HG03097 (cell line): ENCODE data around the gene EXT2.

Experiments
- ATAC-seq: cut with Tn5 transposase; IDR thresholded peaks from one replicate; pipeline ENCODE4 v1.9.1; 2021; ENCODE audit not compliant: unreplicated experiment, low FRiP score

The EXT2 gene

DNA sequence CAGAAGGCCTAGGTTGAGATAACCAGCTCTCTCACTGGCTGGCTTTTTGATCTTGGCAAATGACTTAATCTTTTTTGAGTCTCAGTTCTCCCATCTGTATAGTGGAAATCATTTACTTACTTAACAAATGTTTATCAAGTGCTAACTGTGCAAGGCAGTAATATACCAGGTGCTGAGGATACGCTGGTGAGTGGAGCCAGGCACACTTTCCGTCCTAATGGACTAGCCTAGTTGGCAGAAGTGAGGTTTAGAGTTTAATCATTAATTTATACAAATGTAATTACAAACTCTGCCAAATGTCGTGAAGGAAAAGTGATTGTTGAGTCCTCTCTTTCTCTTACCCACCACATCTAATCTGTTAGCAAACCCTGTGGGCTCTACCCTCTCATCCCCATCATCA is 33.3 kb downstream of the EXT2 start:
- no peak for ATAC-seq

DNA sequence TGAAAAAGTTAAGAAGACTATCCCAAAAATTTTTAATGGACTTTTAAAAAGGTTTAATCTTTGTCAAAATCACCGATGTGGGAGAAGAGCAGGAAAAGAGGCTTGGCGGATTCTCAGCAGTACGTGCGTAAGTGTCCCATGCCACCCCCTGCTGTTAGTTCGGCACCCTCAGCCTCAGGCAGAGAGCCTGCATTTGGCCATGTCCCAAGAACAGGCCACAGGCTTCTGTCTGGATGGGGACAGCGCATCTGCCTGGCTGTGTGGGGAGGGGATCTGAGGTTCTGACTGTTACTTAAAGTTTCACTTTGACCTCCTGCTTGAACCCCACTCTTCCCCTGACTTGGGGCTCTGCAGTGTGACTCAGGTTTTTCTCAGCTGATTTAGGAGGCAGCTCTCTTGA is 35.3 kb downstream of the EXT2 start:
- ATAC-seq = no peak

- no peak for ATAC-seq
Measured at GRCh38 chr11:44133335-44133946, 38.0 kb downstream of the EXT2 start.

DNA sequence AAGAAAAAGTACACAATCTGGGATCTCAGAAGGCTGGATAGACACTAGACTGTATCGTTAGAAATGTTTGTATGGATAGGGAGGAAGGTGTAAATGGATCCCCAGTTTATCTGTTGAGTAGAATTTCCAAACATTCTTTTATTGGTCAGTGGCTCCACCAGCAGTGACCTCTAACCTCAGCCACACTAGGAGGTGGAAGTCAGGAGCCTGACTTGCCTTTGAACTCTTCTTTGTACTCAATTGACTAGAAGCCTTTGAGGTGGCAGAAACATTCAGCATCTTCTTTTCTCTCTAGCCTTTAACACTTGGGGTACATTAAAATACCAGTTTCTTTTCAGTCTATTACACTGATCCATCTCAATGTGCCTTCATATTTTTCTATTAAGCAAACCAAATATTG is 39.1 kb downstream of the EXT2 start:
- no peak for ATAC-seq

- no peak for ATAC-seq
Measured at GRCh38 chr11:44136176-44136945, 40.9 kb downstream of the EXT2 start.

DNA sequence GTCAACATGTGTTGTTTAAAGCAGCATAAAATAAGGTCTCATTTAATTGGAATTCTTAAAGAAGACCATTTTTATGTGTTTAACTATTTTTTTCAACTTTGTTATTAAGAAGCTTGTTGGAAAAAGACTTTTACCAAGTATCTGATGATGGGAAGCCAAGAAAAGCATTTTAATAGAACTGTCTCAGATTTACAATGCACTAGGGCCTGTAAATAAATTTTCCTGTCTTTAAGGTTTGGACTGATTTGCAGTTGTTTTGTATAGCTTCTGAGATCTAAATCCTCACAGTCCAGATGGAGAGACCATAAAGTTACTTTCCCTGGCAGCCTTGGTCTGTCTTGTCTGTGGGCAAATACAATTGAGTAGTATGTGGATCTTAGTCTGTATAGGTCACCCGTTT is 41.6 kb downstream of the EXT2 start:
- no peak for ATAC-seq

DNA sequence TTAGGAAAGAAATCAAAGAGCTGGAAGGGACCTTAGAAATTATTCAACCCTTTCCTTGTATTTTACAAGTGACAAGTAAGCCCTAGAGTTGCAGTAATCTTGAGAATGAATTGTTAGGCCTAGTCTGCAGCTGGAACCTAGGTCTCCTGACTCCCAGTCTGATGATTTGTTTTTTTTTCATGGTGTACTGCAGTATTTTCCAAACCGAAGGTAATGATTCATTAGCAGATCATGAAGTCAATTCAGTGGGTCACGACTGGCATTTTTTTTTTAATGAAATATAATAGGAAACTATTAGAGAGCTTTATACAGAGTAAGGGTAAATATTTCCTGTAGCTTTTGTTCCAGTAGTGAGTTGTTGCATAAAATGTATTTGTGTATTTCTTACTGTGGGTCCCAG is 42.8 kb downstream of the EXT2 start:
- no peak for ATAC-seq

DNA sequence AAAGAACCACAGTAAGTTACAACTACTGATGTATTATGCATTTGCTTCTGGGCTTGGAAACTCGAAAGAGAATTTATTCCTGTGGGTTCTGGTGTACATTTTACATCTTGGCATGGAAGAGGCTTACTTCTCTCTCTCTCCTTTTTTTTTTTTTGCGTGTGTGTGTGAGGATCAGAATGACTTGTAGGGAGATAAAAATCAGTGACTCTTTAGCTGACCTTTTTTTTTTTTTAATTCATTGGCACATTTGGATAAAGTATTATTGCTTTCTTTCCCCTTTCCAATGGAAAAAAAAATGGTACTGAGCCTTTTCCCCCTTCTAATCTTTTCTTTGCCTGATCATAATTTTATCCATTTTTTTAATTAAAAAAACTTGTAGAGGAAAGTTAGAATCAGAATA is 43.5 kb downstream of the EXT2 start:
- ATAC-seq = no peak

DNA sequence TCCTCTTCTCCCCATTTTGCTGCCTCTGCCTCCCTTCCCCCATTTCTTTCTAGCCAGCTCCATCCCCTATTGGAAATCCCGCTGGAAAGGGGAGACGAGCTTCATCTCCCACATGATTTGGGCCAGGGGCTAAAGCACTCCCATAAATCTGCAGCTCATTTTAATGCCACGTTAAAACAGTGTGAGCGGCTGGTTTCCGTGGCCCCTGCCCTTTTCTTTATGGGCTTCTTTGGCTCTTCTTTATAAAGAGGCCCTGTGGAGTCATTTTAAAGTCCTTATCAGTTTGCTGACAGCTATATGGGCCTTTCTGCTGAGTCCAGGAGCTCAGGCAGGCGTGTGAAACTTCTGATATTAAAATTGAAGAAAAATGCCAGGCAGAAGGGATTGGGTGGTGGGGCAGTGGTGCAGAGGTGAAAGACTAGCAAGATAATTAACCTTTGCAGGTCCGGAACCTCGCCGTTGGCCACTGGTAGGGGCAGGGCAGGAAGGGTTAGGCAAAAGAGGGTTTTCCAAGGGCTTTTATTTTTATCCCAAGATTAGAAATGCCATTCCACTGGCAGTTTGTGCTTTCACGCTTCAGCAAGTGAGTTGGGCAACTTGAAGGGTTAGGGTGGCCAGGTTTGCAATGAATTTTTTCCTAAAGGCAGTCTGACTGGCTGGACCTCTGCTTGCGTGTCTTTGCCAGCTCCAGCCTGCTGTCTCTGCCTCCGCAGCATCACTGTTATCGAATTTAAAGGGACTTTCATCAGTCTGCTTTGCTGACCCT is 44.3 kb downstream of the EXT2 start:
- no peak for ATAC-seq

- no peak for ATAC-seq
Measured at GRCh38 chr11:44140372-44140771, 44.9 kb downstream of the EXT2 start.

GRCh38 chr11:44140805-44141204 is 45.3 kb downstream of the EXT2 start:
- no peak for ATAC-seq

DNA sequence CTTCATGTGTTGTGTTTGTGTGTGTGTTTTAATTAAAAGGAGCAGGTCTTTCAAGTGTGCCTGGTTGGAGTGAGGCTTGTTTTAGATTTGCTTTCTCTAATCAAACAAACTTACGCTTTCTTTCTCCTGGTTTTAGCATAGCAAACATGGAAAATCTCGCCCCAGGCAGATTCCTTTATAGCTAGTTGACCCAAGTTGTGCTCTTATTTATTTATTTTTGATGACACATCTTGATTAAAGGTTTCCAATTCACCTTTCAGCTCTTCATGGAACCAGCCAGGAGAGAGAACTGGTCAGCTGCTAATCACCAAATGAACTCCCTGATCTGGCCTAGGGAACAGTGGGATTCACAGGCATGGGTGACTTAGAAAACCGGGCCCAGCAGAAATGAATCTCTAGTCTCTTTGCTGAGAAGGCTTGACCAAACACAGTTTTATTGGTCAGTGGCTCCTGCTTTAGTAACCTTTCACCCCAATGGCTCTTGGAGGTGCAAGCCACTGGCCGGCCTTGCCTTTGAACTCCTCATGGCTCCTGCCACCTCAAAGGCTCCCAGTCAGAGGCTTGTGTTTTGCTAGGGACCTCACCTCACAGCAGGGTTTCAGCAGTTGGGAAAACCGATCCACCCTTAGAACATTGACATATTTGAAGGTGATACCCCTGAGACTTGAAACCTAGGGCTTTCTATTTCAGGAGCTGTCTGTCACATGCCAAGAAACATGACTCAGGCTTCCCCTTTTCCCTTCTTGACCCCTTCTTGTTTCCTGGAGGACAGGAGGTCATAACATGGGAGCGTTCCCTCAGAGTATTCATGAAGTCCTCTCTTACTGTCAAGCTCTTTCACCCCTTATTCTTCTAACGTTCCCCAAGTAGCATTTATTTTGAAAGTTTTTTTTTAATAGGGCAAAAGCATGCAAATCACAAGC is 48.8 kb downstream of the EXT2 start:
- ATAC-seq = no peak

DNA sequence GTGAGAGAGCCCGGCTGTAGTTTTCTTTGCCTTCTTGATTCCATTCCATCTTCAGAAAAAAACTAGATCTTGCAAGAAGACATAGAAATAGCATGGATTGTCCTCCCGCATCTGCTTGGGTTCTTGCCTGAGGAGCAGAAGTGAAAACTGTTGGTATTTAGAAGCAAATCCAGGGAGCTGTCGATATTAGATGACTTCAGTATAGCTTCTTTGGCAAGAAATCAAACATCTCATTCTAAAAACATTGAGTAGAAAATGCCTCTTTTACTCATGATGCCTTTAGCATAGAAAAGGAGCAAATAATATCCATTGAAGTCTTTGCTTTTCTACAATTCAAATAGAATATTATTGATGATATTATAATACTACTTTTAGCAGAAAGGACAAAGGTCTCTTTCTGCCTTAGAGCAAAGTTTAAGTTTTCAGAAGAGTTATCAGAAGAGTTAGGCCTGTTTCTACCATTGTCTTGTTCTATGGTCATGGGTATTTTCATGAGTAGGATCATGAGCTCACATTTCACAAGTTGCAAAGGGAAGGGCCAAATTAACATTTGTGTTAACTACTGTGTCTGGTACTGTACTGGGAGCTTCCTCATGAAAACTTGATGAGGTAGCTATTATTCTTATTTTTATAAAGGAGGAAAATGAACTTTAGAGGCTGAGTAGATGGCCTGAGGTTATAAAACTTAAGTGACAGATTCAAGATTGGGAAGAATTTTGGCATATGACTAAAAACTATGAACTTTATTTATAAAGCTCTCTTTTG is 49.7 kb downstream of the EXT2 start:
- ATAC-seq = no peak

DNA sequence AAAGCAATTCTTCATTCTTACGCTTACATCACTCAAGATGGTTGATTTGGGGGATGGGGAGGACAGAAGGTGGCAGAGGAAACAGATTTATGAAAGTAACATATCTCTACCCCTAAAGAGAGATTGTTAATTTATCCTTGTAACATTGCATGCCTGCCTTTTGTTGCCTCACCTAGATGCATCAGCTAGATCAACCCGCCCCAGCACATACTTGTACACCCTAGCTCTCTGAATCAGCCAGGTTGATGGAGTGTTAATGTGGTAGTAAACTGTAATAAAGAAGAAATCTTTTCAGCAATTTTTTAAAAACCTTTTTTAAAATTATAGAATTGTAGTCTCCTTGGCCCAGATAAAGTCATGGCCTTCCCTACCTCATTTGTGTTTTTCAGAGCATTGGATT is 51.5 kb downstream of the EXT2 start:
- no peak for ATAC-seq

GRCh38 chr11:44147751-44148150 is 52.3 kb downstream of the EXT2 start:
- no peak for ATAC-seq

GRCh38 chr11:44149651-44150050 is 54.2 kb downstream of the EXT2 start:
- ATAC-seq = no peak

GRCh38 chr11:44150401-44150800 is 54.9 kb downstream of the EXT2 start:
- ATAC-seq = no peak

DNA sequence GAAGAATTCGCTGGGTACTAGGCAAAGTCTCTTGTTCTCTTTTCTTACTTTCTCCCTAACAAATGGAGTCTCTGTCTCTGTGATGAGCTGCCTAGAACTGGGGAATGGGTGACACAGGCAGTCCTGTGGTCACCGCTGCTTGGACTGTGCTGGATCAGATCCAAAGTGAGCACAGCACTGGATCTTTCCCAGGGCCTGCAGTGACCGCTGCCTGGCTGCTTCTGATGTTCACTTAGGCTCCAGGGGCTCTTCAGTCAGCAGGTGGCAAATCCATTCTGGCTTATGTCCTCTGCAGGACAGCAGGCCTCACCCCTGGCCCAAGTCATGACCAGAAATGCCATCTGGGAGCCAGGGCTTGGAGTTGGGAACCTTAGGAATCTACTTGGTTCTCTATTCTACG is 61.5 kb downstream of the EXT2 start:
- ATAC-seq = no peak

DNA sequence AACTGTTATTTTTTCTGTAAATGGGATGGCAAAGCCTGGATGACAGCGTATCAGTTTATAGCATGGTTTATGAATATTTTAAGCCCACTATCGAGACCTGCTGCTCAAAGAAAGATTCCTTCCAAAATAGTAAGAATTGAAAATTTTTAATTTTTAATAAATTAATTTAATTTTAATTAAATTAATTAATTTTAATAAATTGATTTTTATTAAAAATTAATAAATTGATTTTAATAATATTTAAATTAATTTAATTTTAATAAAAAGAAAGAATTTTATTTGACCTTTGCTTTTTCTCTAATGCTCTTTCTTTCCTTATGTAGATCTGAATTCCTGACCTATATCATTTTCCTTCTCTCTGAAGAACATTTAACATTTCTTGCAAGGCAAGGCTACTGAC is 62.9 kb downstream of the EXT2 start:
- no peak for ATAC-seq
